Endothelial cell of umbilical vein (primary cell): ENCODE results near the gene TM9SF4. TPM values are rescaled to one million over a fixed set of nuclear protein-coding genes. Genes with fewer than 3 reads are reported as not detected.

Source experiments
- BruUV-seq: library from RNA; stranded (reverse); fragments of 400-500 nt; replicated peaks from 2 replicates; lab custom pipeline; 2021; lab: Mats Ljungman, UMichigan
- CTCF ChIA-PET: fragments of 300-600, 350-600 bp; sonication (Branson Sonifier 250); formaldehyde crosslinking; loops from one replicate; lab custom pipeline; 2021; ENCODE audit warnings: antibody characterized with exemption, inconsistent platforms; lab: Charles Lee
- POLR2A ChIA-PET: fragments of 300-600, 350-600 bp; sonication (Branson Sonifier 250); formaldehyde crosslinking; loops from one replicate; lab custom pipeline; 2021; ENCODE audit warnings: antibody characterized with exemption, inconsistent platforms; lab: Charles Lee
- DNase-seq: peaks from one replicate; pipeline ENCODE4 v3.0.0-alpha.2; 2011; ENCODE audit warnings: low read depth, low spot score
- FAIRE-seq: peaks from 2 replicates; lab custom pipeline; 2011; peaks lifted over from hg19 to GRCh38; lab: Jason Lieb, UNC
- H2AFZ ChIP-seq: 2 replicates; pipeline ENCODE4 v1.6.0; 2012; ENCODE audit warnings: low read depth, low read length, control low read depth, inconsistent platforms
- H3K27ac ChIP-seq: 2 replicates; pipeline ENCODE4 v1.5.1; 2011; ENCODE audit warnings: low read depth, mild to moderate bottlenecking, control low read depth, low read length, moderate library complexity; ENCODE audit not compliant: insufficient read depth
- H3K27me3 ChIP-seq, 2 experiments: 2 replicates each; pipeline versions ENCODE4 v1.6.0 to v1.6.1; 2011; ENCODE audit warnings: low read length in 2 of 2, mixed read lengths in 1 of 2; ENCODE audit not compliant: control insufficient read depth in 2 of 2, insufficient read depth in 2 of 2
- H3K36me3 ChIP-seq, 2 experiments: 2 replicates in 1 of 2; 3 replicates in 1 of 2; pipeline ENCODE4 v1.5.1; 2011; ENCODE audit warnings: low read length in 2 of 2, mild to moderate bottlenecking in 1 of 2, moderate library complexity in 1 of 2; ENCODE audit not compliant: control insufficient read depth in 2 of 2, insufficient read depth in 2 of 2; ENCODE audit errors: extremely low read depth in 1 of 2
- H3K4me1 ChIP-seq: 3 replicates; pipeline ENCODE4 v1.5.1; 2011; ENCODE audit warnings: mild to moderate bottlenecking, low read length; ENCODE audit not compliant: control insufficient read depth, insufficient read depth; ENCODE audit errors: extremely low read depth
- H3K4me2 ChIP-seq: 2 replicates; pipeline ENCODE4 v1.6.1; 2011; ENCODE audit warnings: low read length, control low read depth, mixed read lengths; ENCODE audit not compliant: insufficient read depth
- H3K4me3 ChIP-seq, 3 experiments: fragments of 200-600 bp in 1 of 3; sonication (generic), shearing (Covaris generic) in 1 of 3; replicated peaks in 1 of 3; 2 replicates each; pipeline ENCODE4 v1.5.1; 2011 to 2016; ENCODE audit warnings: control low read depth in 3 of 3, low read length in 3 of 3, mild to moderate bottlenecking in 2 of 3, inconsistent platforms in 1 of 3, low read depth in 1 of 3, moderate library complexity in 1 of 3; ENCODE audit not compliant: insufficient read depth in 1 of 3
- H3K79me2 ChIP-seq: 2 replicates; pipeline ENCODE4 v1.6.0; 2012; ENCODE audit warnings: low read length, inconsistent platforms; ENCODE audit not compliant: control insufficient read depth, insufficient read depth
- H3K9ac ChIP-seq: replicated peaks from 2 replicates; pipeline ENCODE3; 2011; ENCODE audit warnings: low read length, control low read depth; ENCODE audit not compliant: insufficient read depth; ENCODE audit errors: extremely low read depth
- H3K9me1 ChIP-seq: replicated peaks from 3 replicates; pipeline ENCODE4 v1.6.0; 2011; ENCODE audit warnings: mild to moderate bottlenecking, low read length; ENCODE audit not compliant: control insufficient read depth, insufficient read depth; ENCODE audit errors: extremely low read depth
- H3K9me3 ChIP-seq: replicated peaks from 2 replicates; pipeline ENCODE4 v1.5.1; 2012; ENCODE audit warnings: low read length, inconsistent platforms; ENCODE audit not compliant: control insufficient read depth, insufficient read depth
- H4K20me1 ChIP-seq: replicated peaks from 2 replicates; pipeline ENCODE3; 2011; ENCODE audit warnings: mild to moderate bottlenecking, low read length; ENCODE audit not compliant: control insufficient read depth, insufficient read depth; ENCODE audit errors: extremely low read depth
- CTCF ChIP-seq, 2 donors: IDR thresholded peaks; 1 replicate in 1 of 2; 2 replicates in 1 of 2; pipeline ENCODE4 v1.5.1; 2011; ENCODE audit warnings: low read length in 2 of 2, mild to moderate bottlenecking in 2 of 2, moderate library complexity in 2 of 2, control low read depth in 1 of 2, inconsistent platforms in 1 of 2, low read depth in 1 of 2; ENCODE audit not compliant: insufficient read depth in 1 of 2; ENCODE audit errors: extremely low read depth in 1 of 2
- EZH2 ChIP-seq: IDR thresholded peaks from 2 replicates; pipeline ENCODE4 v1.6.1; 2012; ENCODE audit warnings: borderline replicate concordance, low read depth, mild to moderate bottlenecking, moderate library complexity, low read length, inconsistent platforms; ENCODE audit not compliant: severe bottlenecking
- FOS ChIP-seq: IDR thresholded peaks from 2 replicates; pipeline ENCODE4 v1.6.1; 2011; ENCODE audit warnings: mild to moderate bottlenecking, low read length, moderate library complexity, borderline replicate concordance; ENCODE audit not compliant: insufficient read depth
- GATA2 ChIP-seq: IDR thresholded peaks from 2 replicates; pipeline ENCODE4 v1.7.0; 2011; ENCODE audit warnings: low read depth, mild to moderate bottlenecking, moderate library complexity, mixed read lengths, low read length; ENCODE audit not compliant: insufficient read length, insufficient read depth
- JUN ChIP-seq: IDR thresholded peaks from 2 replicates; pipeline ENCODE4 v1.6.1; 2011; ENCODE audit warnings: borderline replicate concordance, low read depth; ENCODE audit not compliant: insufficient read length, insufficient read depth
- MYC ChIP-seq: IDR thresholded peaks from one replicate; pipeline ENCODE4 v1.6.1; 2011; ENCODE audit warnings: mild to moderate bottlenecking, low read depth, low read length
- POLR2A ChIP-seq: IDR thresholded peaks from 2 replicates; pipeline ENCODE4 v1.6.1; 2012; ENCODE audit warnings: low read depth, mild to moderate bottlenecking, control low read depth, low read length
- POLR2AphosphoS5 ChIP-seq: IDR thresholded peaks from 2 replicates; pipeline ENCODE4 v1.6.1; 2012; ENCODE audit warnings: low read depth, mild to moderate bottlenecking, control low read depth, low read length, moderate library complexity; ENCODE audit not compliant: insufficient read depth
- dilution Hi-C: fragments of 300-500 bp; cut with MboI; formaldehyde crosslinking; loops from one replicate; pipeline ENCODE4 v1.15.0; 2019; ENCODE audit warnings: low sequenced_read_pairs; ENCODE audit not compliant: extremely low pct_ligation_motif_present
- intact Hi-C: fragments of 100-400 bp; cut with micrococcal nuclease; formaldehyde crosslinking; loops from one replicate; pipeline ENCODE4 v1.10.0; 2022
- polyA plus RNA-seq, 4 experiments: library from polyadenylated mRNA; depleted of rRNA in 3 of 4; stranded (reverse) in 3 of 4; unstranded in 1 of 4; fragments of >200 nt; gene quantifications; 2 replicates each; pipeline versions ENCODE4 v1.2.1 to v1.2.3, GENCODE V29; 2011 to 2012; ENCODE audit warnings: missing spikeins in 1 of 4
- total RNA-seq: library from RNA; stranded (reverse); gene quantifications from 2 replicates; pipeline ENCODE4 v1.2.3, GENCODE V29; 2021
- TF ChIP-seq, protein P1 (sequence below): IDR thresholded peaks from 2 replicates; pipeline ENCODE4 v1.6.1; 2011; ENCODE audit not compliant: insufficient read depth, insufficient read length

The TM9SF4 gene
- total and polyA plus RNA-seq, 2 donors (not counting 3 experiments of a cell fraction or from before 2014, with no cell fraction given) = 46.4 to 61.9 TPM

- H3K9ac ChIP-seq = no peak overlapping the region
- no peak for FAIRE-seq
- no peak for DNase-seq
- H3K9me1 ChIP-seq = no peaks in the 10 kb centered on the region
- no peak overlapping the region for H2AFZ ChIP-seq
- H3K27me3 ChIP-seq = no peaks in the 10 kb centered on the region
- dilution Hi-C loops (no loop called here), intact Hi-C loops (no loop called here)
- ChIA-PET CTCF (no interaction called here), POLR2A (no interaction called here)
- no peaks in the 10 kb centered on the region for H3K79me2 ChIP-seq
- H3K4me2 ChIP-seq = no peak overlapping the region
- no peaks in the 10 kb centered on the region for H3K36me3 ChIP-seq
- no peak overlapping the region for H3K4me3 ChIP-seq
- H3K4me1 ChIP-seq = peaks cover 9% of the 10 kb centered on the region
- H4K20me1 ChIP-seq = no peaks in the 10 kb centered on the region
- H3K9me3 ChIP-seq = no peaks in the 10 kb centered on the region
- BruUV-seq = no TSS peak
- H3K27ac ChIP-seq = no peak overlapping the region
- TF ChIP-seq, protein P1, sequence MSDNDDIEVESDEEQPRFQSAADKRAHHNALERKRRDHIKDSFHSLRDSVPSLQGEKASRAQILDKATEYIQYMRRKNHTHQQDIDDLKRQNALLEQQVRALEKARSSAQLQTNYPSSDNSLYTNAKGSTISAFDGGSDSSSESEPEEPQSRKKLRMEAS = no peak
- TF ChIP-seq FOS (no peak), MYC (no peak), JUN (no peak), GATA2 (no peak), POLR2AphosphoS5 (no peak), POLR2A (no peak), EZH2 (no peak), CTCF (IDR thresholded peaks at IDR 0.05; ENCODE audit: extremely low read depth in 1 of 2, insufficient read depth in 1 of 2, low read depth in 1 of 2, low read length in 2 of 2) (no peak)
Measured at GRCh38 chr20:32184961-32185603, 75.6 kb downstream of the TM9SF4 start.
